ENCODE data around the gene PPDPF.

PPDPF gene

GRCh38 chr20:63472862-63473390 is 47.6 kb upstream of the PPDPF start:
- no peaks in the 10 kb centered on the region for H3K9me3 ChIP-seq (ENCODE audit: control insufficient read depth, low read length)
- TF ChIP-seq CTCF (IDR thresholded peaks at IDR 0.05) = no peak
- H3K4me3 ChIP-seq (ENCODE audit: low read depth, low read length) = no peak overlapping the region
- H3K4me2 ChIP-seq (ENCODE audit: low read length) = no peak overlapping the region
- H3K27ac ChIP-seq = no peak overlapping the region
- H3K27me3 ChIP-seq (ENCODE audit: control insufficient read depth, insufficient read depth, low read length) = peaks cover 17% of the 10 kb centered on the region
- H3K79me2 ChIP-seq = no peaks in the 10 kb centered on the region
- no peak overlapping the region for H3K9ac ChIP-seq
- no peaks in the 10 kb centered on the region for H3K36me3 ChIP-seq (ENCODE audit: control insufficient read depth, insufficient read depth, low read length)
- H2AFZ ChIP-seq = no peak overlapping the region
- H3K4me1 ChIP-seq = no peaks in the 10 kb centered on the region

- Histone ChIP-seq H3K27me3 (ENCODE audit: control insufficient read depth, insufficient read depth, low read length) (peaks cover 22% of the 10 kb centered on the region), H3K9ac (no peak overlapping the region), H3K27ac (no peak overlapping the region), H3K4me1 (no peaks in the 10 kb centered on the region), H2AFZ (no peak overlapping the region), H3K4me2 (ENCODE audit: low read length) (no peak overlapping the region), H3K9me3 (ENCODE audit: control insufficient read depth, low read length) (no peaks in the 10 kb centered on the region), H3K36me3 (ENCODE audit: control insufficient read depth, insufficient read depth, low read length) (no peaks in the 10 kb centered on the region), H3K4me3 (ENCODE audit: low read depth, low read length) (no peak overlapping the region), H3K79me2 (no peaks in the 10 kb centered on the region)
- no peak for TF ChIP-seq CTCF (IDR thresholded peaks at IDR 0.05)
Observed at GRCh38 chr20:63473555-63474449, 46.8 kb upstream of the PPDPF start.

- Histone ChIP-seq H3K79me2 (no peaks in the 10 kb centered on the region), H3K36me3 (ENCODE audit: control insufficient read depth, insufficient read depth, low read length) (no peaks in the 10 kb centered on the region)
Observed at GRCh38 chr20:63475209-63475608, 45.4 kb upstream of the PPDPF start.

GRCh38 chr20:63477061-63477616 is 43.4 kb upstream of the PPDPF start:
- no peak for TF ChIP-seq CTCF (IDR thresholded peaks at IDR 0.05)
- H3K27me3 ChIP-seq (ENCODE audit: control insufficient read depth, insufficient read depth, low read length) = peaks cover 16% of the 10 kb centered on the region
- H3K27ac ChIP-seq = no peak overlapping the region
- H3K4me3 ChIP-seq (ENCODE audit: low read depth, low read length) = no peak overlapping the region
- H3K9me3 ChIP-seq (ENCODE audit: control insufficient read depth, low read length) = no peaks in the 10 kb centered on the region
- H3K4me1 ChIP-seq = no peaks in the 10 kb centered on the region
- H3K36me3 ChIP-seq (ENCODE audit: control insufficient read depth, insufficient read depth, low read length) = no peaks in the 10 kb centered on the region
- H3K79me2 ChIP-seq = no peaks in the 10 kb centered on the region
- H3K9ac ChIP-seq = no peak overlapping the region
- no peak overlapping the region for H3K4me2 ChIP-seq (ENCODE audit: low read length)
- H2AFZ ChIP-seq = no peak overlapping the region

More at GRCh38 chr20:63475209-63475608, 45.4 kb upstream of the PPDPF start:
- Histone ChIP-seq H3K9me3 (ENCODE audit: control insufficient read depth, low read length) (no peaks in the 10 kb centered on the region), H3K4me2 (ENCODE audit: low read length) (no peak overlapping the region), H3K4me3 (ENCODE audit: low read depth, low read length) (no peak overlapping the region), H3K27ac (no peak overlapping the region), H2AFZ (no peak overlapping the region), H3K4me1 (no peaks in the 10 kb centered on the region), H3K9ac (no peak overlapping the region), H3K27me3 (ENCODE audit: control insufficient read depth, insufficient read depth, low read length) (peaks cover 22% of the 10 kb centered on the region)
- TF ChIP-seq CTCF (IDR thresholded peaks at IDR 0.05) = no peak
